Suprapubic skin (tissue), 3 donors: Measurements from ENCODE around the gene GGA3.

Experiments used
- POLR2A ChIP-seq, 2 donors: fragments of 450-650 bp; IDR thresholded peaks; one replicate each; pipeline ENCODE4 v1.6.1; 2017; ENCODE audit warnings: antibody characterized with exemption in 2 of 2, mild to moderate bottlenecking in 2 of 2, moderate library complexity in 2 of 2
- TF ChIP-seq, protein P1 (sequence below), 2 donors: fragments of 200-600 bp in 1 of 2; fragments of 450-650 bp in 1 of 2; sonication (generic) in 1 of 2; IDR thresholded peaks; one replicate each; pipeline ENCODE4 v1.5.1; 2016 to 2019; ENCODE audit warnings: antibody characterized with exemption in 2 of 2, mild to moderate bottlenecking in 1 of 2, moderate library complexity in 1 of 2

DNA sequence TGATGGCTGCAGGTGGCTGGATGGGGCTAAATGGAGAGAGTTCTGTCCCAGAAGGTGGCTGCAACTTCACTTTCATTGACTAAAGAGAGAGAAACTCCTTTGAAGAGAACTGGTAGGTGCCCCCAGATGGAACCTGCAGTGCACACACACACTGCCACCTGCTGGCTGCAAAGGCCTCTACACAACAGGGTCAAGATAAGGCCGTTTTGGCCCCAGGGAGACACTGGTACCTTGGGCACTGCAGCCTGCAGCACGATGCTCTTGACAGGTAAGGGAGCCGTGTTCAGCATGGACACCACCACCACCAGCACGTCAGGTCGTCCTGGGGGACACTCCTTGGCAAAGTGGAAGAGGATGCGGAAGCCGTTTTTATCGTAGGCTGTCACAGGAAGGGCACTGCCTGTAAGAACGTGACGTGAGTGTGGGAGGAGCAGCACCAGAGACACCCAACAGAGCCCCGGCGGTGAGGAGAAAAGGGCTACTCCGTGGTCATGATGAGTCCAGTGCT is 22.7 kb downstream of the GGA3 start:
- TF ChIP-seq, protein P1, sequence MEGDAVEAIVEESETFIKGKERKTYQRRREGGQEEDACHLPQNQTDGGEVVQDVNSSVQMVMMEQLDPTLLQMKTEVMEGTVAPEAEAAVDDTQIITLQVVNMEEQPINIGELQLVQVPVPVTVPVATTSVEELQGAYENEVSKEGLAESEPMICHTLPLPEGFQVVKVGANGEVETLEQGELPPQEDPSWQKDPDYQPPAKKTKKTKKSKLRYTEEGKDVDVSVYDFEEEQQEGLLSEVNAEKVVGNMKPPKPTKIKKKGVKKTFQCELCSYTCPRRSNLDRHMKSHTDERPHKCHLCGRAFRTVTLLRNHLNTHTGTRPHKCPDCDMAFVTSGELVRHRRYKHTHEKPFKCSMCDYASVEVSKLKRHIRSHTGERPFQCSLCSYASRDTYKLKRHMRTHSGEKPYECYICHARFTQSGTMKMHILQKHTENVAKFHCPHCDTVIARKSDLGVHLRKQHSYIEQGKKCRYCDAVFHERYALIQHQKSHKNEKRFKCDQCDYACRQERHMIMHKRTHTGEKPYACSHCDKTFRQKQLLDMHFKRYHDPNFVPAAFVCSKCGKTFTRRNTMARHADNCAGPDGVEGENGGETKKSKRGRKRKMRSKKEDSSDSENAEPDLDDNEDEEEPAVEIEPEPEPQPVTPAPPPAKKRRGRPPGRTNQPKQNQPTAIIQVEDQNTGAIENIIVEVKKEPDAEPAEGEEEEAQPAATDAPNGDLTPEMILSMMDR (IDR thresholded peaks at IDR 0.05) = peak; percentile 30 to 79
- TF ChIP-seq POLR2A (IDR thresholded peaks at IDR 0.05) = no peak
